GM18861 (cell line): Measurements from ENCODE around the gene FYN.
"Not testable (repeated sequence)": the region's sequence is repeated elsewhere in the genome, so short reads cannot be mapped to it uniquely, and the experiment has no call there.

Experiments
- ATAC-seq: cut with Tn5 transposase; IDR thresholded peaks from one replicate; pipeline ENCODE4 v1.9.1; 2021; ENCODE audit not compliant: unreplicated experiment

Gene FYN

GRCh38 chr6:111835398-111835797, 37.9 kb downstream of the FYN start:
- ATAC-seq: not testable (repeated sequence)

DNA sequence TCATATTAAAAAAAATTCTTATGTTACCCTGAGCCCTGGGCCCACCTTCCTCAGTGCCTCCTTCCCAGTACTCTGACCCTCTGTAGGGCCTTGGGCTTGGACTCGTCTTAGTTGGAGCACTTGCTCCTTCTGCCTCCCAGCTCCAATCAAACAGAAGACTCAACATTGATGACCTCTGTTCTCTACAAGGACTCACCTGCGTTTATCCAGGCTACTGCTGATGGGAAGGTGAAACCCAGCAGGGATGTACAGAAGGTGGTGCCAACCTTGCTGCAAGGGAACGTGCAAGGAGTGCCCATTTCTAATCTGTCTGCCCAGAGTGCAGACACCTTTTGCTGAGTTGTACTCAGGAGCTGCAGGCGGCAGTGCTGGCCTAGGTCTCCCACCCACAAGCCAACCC, 38.9 kb downstream of the FYN start:
- ATAC-seq: no peak

GRCh38 chr6:111832833-111833418, 40.3 kb downstream of the FYN start:
- ATAC-seq: peak; percentile 62

DNA sequence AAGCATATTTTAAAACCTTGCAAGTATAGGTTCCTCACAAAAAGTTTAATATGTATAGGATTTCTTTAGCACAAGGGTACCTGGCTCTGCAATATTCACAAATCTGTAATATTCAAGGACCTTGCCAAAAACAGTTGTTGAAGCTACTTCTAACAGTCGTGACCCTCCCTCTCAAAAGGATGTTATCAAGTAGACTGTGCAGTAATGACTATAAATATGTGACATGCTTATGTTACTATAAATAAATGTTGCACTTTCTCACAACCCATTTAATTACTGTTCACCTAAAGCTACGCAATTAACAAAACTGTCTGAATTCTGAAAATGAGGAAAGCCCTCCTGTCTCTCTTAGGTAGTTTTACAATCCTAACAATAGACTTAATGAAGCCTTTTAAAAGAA, 41.8 kb downstream of the FYN start:
- ATAC-seq: no peak

DNA sequence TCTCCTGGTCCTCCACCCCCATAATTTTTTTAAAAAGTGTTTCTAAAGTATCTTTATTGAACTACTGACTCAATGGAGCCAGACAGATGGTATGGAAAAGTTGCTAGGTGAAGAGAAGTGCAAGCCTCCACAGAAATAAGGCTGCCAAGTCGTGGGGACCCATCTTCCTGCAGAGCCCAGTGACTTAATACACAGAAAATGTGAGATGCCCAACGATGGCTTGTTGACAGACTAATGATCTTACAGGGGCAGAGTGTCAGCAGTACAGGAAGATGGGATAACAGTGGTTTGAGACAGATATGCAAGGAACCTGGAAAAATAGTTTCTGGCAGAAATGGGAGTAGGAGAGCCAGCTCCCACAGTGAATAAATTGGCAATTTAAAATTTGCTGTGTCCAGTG, 43.3 kb downstream of the FYN start:
- ATAC-seq: no peak

GRCh38 chr6:111829581-111829980, 43.7 kb downstream of the FYN start:
- no peak for ATAC-seq

GRCh38 chr6:111828809-111829208, 44.4 kb downstream of the FYN start:
- ATAC-seq: no peak

GRCh38 chr6:111825439-111826086, 47.7 kb downstream of the FYN start:
- ATAC-seq: no peak

GRCh38 chr6:111824608-111825337, 48.5 kb downstream of the FYN start:
- peak; percentile 60 for ATAC-seq

- no peak for ATAC-seq
Observed at GRCh38 chr6:111823831-111824607, 49.2 kb downstream of the FYN start.

DNA sequence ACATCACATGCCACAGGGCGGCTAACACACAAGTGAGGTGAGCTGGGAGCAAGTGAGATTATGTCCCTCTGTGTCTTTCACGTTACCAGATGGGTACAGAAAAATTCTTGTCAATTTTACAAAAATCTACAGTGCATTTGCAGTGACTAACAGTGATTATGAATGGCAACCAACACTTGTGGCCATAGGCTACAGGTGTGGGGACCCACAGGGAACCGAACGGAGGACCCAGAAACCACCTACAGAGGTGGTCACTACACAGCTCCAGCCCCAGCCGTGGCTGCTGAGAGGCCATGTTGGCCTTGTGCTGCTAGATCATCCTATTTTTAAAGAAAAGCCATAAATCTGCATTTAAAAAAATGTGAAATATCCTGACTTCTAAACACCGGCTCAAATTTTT, 50.2 kb downstream of the FYN start:
- no peak for ATAC-seq

DNA sequence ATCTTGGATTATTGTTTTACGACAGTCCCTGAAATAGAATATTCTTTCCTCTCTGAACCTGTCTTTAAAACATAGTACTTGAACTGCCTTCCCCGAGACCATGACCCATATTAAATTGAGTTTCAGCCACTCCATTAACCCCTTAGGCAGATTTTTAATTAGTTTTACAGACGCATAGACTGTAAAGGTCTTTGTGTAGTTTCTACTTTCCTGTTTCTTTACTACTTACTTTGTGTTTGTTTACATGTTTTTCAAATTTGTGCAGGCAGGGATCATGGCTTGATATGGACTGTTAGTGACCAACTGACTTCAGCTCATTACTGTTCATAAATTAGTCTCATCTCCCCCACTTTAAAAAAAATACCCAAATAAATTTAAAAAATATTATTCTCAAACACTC, 53.8 kb downstream of the FYN start:
- no peak for ATAC-seq

DNA sequence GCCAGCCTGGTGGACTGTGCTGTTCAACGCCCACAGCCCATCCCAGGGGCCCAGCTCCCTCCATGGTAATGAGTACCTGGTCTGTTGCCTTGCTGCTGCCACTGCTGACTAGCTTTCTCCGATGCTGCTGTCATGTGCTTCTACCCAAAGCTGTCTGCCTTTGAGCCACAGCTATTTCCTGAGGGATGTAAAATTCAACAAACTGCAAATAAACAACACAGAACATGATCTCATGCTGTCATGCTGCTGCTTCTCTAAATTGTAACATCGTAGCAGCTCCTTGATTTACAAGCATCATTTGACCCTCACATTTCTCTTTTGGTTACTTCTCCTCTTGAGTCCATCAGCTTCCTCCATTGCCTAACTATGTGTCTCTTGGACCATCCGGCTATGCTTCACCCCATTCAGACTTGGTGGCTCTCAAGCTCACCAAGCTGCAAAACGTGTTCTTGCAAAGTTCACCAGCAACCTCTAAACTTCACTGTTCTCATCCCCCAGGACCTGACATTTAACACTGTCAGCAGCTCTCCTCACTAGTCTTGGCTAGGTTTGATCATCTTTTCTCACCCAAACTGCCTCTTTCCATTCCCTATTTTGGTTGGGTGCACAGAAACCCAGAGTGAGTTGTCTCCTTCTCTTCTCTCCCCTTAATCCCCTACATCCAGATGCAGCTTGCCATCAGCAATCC, 54.6 kb downstream of the FYN start:
- ATAC-seq: no peak

DNA sequence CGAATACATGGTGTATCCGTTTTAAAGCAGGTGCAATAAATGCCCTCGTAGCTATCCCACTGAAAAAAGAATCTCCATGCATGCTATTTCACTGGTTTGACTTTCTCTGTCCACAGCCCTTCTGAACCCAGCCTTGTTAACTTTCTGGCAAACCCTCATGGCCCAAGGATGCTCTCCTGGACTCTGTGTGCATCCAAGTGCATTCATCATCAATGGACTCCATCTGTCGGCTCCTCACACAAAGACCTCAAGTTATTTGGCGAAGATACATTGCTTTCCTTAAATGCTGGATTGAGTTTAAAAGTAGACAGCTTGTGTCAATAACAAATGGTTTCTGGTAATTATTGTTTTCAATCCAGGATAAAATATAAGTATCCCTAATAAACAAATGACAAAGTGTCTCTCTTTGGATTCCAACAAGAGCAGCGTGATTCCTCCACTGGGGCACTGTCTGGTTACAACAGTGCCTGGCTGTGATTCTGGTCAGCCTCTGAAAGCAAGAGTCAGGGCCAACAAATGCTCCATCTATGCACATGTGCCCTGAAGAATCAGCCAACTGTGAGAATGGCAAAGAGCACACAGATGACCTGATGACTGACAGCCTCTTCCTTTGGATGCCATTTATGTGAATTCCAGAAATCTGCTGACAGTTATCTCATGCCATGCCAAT, 55.7 kb downstream of the FYN start:
- ATAC-seq: no peak

DNA sequence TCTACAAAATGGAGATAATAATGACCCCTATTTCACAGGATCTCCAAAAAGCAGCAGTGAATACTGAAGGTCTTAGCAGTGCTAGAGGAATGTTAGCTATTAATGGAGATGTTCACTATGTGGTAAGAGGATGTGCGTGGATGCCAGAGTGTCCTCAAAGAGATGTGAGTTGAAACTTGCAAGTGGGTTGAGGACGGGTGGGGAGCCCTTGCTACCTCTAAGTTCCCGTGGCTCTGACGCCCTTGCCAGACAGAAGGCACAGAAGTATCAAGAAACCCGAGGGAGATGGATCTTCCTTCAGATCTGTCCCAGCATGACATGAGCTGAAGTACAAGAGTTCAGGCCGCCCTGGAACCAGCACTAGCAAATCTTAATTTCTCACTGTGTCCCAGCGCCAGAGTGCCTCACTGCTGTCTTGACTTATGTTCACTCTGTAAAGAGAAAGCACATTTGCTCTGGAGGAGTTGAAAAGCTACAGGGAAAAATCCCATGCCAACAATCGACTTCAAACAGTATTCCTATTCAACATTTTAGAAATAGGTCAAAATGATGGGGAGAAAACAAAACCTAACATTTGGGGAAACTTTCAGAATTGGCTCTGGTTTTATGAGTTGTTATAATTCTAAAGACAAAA, 59.5 kb downstream of the FYN start:
- no peak for ATAC-seq

DNA sequence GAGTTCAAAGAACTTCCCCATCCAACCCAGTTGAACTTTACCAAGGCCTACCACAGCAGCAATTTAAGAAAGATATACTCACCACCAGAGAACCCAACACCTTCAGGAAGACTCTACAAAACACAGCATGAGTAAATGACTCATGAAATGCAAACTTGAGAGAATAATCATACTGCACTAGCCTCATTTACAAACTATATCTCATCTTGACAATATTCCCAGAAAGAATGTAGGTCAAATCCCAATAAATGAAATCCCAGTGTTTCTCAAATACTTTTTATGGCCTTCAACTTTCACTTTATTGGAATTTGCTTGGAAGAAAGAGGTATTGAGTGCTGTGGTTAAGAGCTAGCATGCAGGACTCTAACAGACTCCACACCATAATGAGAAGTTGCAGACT, 60.0 kb downstream of the FYN start:
- ATAC-seq: no peak

DNA sequence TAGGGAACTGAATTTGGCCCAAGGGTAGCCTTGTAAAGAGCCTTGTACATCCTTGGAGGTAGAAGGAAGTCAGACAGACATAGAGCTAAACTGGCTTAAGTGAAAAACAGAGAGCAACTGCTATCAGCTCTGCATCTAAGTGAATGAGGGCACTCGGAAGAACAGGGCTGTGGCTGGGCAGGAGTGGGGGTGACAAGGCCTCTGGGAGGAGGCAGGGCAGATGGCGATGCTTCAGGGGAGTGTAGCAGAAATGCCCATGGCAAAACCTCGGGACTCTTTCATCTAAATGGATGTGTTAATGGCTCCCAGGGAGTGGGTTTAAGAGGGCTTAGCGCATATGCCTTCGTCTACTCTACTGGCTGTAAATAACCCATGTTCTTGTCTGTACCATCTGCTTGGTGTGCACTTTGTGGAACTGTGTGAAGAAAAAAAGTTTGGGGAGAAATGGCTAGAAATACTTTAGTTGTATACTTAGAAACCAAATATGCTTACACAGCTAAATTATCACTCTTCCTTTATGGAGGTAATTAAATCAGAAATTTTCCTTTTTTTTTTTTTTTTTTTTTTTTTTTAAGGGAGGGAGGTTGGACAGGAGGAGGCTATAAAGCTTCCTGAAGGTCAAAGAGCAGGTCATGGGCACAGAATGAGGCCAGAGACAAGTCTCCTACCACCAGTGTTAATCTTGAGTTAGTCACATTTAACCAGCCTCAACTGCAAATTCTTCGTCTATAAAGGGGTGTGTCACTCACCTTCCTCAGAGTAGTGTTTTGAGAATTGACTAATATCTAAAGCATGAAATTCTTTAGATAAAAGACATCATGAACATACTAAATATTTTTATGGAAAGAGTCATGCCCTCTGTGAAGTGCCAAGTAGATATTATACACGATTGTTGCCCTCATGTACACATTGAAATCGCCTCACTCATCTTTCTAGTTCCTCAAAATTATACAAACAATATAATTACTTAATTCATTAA, 60.9 kb downstream of the FYN start:
- ATAC-seq: no peak

- no peak for ATAC-seq
Observed at GRCh38 chr6:111810294-111811131, 62.7 kb downstream of the FYN start.
